Muscle of arm (tissue), 12 donors: ENCODE results near the gene PLEKHH2. TPM values are rescaled to one million over a fixed set of nuclear protein-coding genes. Genes with fewer than 3 reads are reported as not detected.
"Not testable (repeated sequence)": the region's sequence is repeated elsewhere in the genome, so short reads cannot be mapped to it uniquely, and the experiment has no call there.

ENCODE experiments used
- DNase-seq: peaks from one replicate; pipeline ENCODE4 v3.0.0-alpha.2; 2013
- polyA plus RNA-seq, 12 donors: library from polyadenylated mRNA; unstranded; fragments of 120-200 nt; gene quantifications; one replicate each; pipeline ENCODE4 v1.2.1, GENCODE V29; 2013; ENCODE audit not compliant: insufficient read length in 12 of 12

PLEKHH2 gene
- polyA plus RNA-seq, 12 donors, result 5.3 to 37.4 (median 6.9) TPM; not detected in 1

GRCh38 chr2:43715300-43716098, 78.4 kb downstream of the PLEKHH2 start:
- DNase-seq, result no peak

- no peak for DNase-seq
Measured at GRCh38 chr2:43717322-43717721, 80.3 kb downstream of the PLEKHH2 start.

GRCh38 chr2:43718530-43719124, 81.6 kb downstream of the PLEKHH2 start:
- DNase-seq, result no peak

GRCh38 chr2:43724728-43725526, 87.9 kb downstream of the PLEKHH2 start:
- DNase-seq, result no peak

GRCh38 chr2:43725711-43726246, 88.7 kb downstream of the PLEKHH2 start:
- no peak for DNase-seq

GRCh38 chr2:43726961-43727633, 90.0 kb downstream of the PLEKHH2 start:
- not testable (repeated sequence) for DNase-seq

- DNase-seq, result no peak
Measured at GRCh38 chr2:43727634-43728014, 90.6 kb downstream of the PLEKHH2 start.

GRCh38 chr2:43729491-43730174, 92.6 kb downstream of the PLEKHH2 start:
- no peak for DNase-seq

- DNase-seq, result no peak
Measured at GRCh38 chr2:43731211-43731610, 94.2 kb downstream of the PLEKHH2 start.

- DNase-seq, result no peak
Measured at GRCh38 chr2:43736637-43737036, 99.6 kb downstream of the PLEKHH2 start.

- DNase-seq, result no peak
Measured at GRCh38 chr2:43737097-43737854, 100.2 kb downstream of the PLEKHH2 start.

- no peak for DNase-seq
Measured at GRCh38 chr2:43737855-43738254, 100.8 kb downstream of the PLEKHH2 start.

- no peak for DNase-seq
Measured at GRCh38 chr2:43738257-43738656, 101.2 kb downstream of the PLEKHH2 start.

- DNase-seq, result no peak
Measured at GRCh38 chr2:43743706-43744105, 106.6 kb downstream of the PLEKHH2 start.

GRCh38 chr2:43745457-43745856, 108.4 kb downstream of the PLEKHH2 start:
- peak; percentile 61 for DNase-seq

- DNase-seq, result no peak
Measured at GRCh38 chr2:43748333-43748732, 111.3 kb downstream of the PLEKHH2 start.

- DNase-seq, result no peak
Measured at GRCh38 chr2:43749583-43749982, 112.5 kb downstream of the PLEKHH2 start.

- no peak for DNase-seq
Measured at GRCh38 chr2:43751476-43751990, 114.5 kb downstream of the PLEKHH2 start.

- no peak for DNase-seq
Measured at GRCh38 chr2:43752302-43752701, 115.2 kb downstream of the PLEKHH2 start.

GRCh38 chr2:43754180-43754579, 117.1 kb downstream of the PLEKHH2 start:
- DNase-seq, result no peak
